GM12878 (cell line): Measurements from ENCODE around the gene RBM44. TPM values are rescaled to one million over a fixed set of nuclear protein-coding genes. Genes with fewer than 3 reads are reported as not detected.

Source experiments
- ATAC-seq: fragments of 200-7000 bp; cut with Tn5 transposase; 3 replicates; pipeline ENCODE4 v1.9.1; 2020; ENCODE audit warnings: mild to moderate bottlenecking, moderate library complexity
- BruUV-seq: library from RNA; stranded (reverse); fragments of 400-500 nt; replicated peaks from 2 replicates; lab custom pipeline; 2021; lab: Mats Ljungman, UMichigan
- CTCF ChIA-PET: fragments of 300-600 bp; sonication (Branson Sonifier 250); formaldehyde crosslinking; extraction: SDS; loops from one replicate; lab custom pipeline; 2021; ENCODE audit warnings: inconsistent platforms; lab: Yijun Ruan, JAX
- POLR2A ChIA-PET: fragments of 350-600 bp; formaldehyde crosslinking; extraction: SDS; loops from one replicate; lab custom pipeline; 2021; ENCODE audit warnings: inconsistent platforms; lab: Charles Lee
- RAD21 ChIA-PET: fragments of 300-600 bp; sonication (Branson Sonifier 250); formaldehyde crosslinking; loops from one replicate; lab custom pipeline; 2023; ENCODE audit warnings: antibody characterized with exemption; ENCODE audit not compliant: unreplicated experiment; lab: Charles Lee
- SMC1A ChIA-PET: fragments of 300-600 bp; sonication (Branson Sonifier 250); formaldehyde crosslinking; loops from one replicate; lab custom pipeline; 2023; ENCODE audit not compliant: unreplicated experiment, uncharacterized antibody; lab: Charles Lee
- DNase-seq: peaks from one replicate; pipeline ENCODE4 v3.0.0-alpha.2; 2011; ENCODE audit warnings: low read depth, low spot score
- FAIRE-seq: peaks from 3 replicates; lab custom pipeline; 2011; peaks lifted over from hg19 to GRCh38; lab: Jason Lieb, UNC
- H2AFZ ChIP-seq: 2 replicates; pipeline ENCODE4 v1.6.0; 2011; ENCODE audit warnings: low read depth, low read length, control low read depth; ENCODE audit not compliant: control insufficient read depth
- H3K27ac ChIP-seq: 2 replicates; pipeline ENCODE4 v1.5.1; 2011; ENCODE audit warnings: control low read depth; ENCODE audit not compliant: control insufficient read depth, insufficient read depth
- H3K27me3 ChIP-seq, 2 experiments: replicated peaks in 1 of 2; 2 replicates each; pipeline versions ENCODE4 v1.6.0 to v1.6.1; 2011; ENCODE audit warnings: low read length in 1 of 2; ENCODE audit not compliant: control insufficient read depth in 2 of 2, insufficient read depth in 2 of 2
- H3K36me3 ChIP-seq, 2 experiments: 2 replicates each; pipeline ENCODE4 v1.5.1; 2011; ENCODE audit warnings: low read length in 1 of 2; ENCODE audit not compliant: control insufficient read depth in 2 of 2, insufficient read depth in 2 of 2
- H3K4me1 ChIP-seq: 2 replicates; pipeline ENCODE4 v1.6.1; 2011; ENCODE audit warnings: mild to moderate bottlenecking, low read length, moderate library complexity, mixed read lengths; ENCODE audit not compliant: control insufficient read depth, insufficient read depth
- H3K4me2 ChIP-seq: 2 replicates; pipeline ENCODE4 v1.6.0; 2011; ENCODE audit warnings: control low read depth; ENCODE audit not compliant: control insufficient read depth, insufficient read depth
- H3K4me3 ChIP-seq: fragments of 200-600 bp; sonication (generic); 2 replicates; pipeline ENCODE4 v1.5.1; 2016
- H3K79me2 ChIP-seq: 2 replicates; pipeline ENCODE4 v1.6.0; 2011; ENCODE audit warnings: low read length; ENCODE audit not compliant: control insufficient read depth, insufficient read depth
- H3K9ac ChIP-seq: 2 replicates; pipeline ENCODE4 v1.8.0; 2011; ENCODE audit warnings: low read length, control low read depth, mixed read lengths; ENCODE audit not compliant: control insufficient read depth, insufficient read depth
- H3K9me3 ChIP-seq: replicated peaks from 3 replicates; pipeline ENCODE4 v1.5.1; 2011; ENCODE audit warnings: mild to moderate bottlenecking, low read length; ENCODE audit not compliant: control insufficient read depth, insufficient read depth
- H4K20me1 ChIP-seq: 2 replicates; pipeline ENCODE4 v1.6.0; 2011; ENCODE audit not compliant: control insufficient read depth, insufficient read depth
- CBFB ChIP-seq: IDR thresholded peaks from 2 replicates; pipeline ENCODE4 v1.6.1; 2016; ENCODE audit warnings: antibody characterized with exemption, low read depth
- FOS ChIP-seq: IDR thresholded peaks from 3 replicates; pipeline ENCODE4 v1.6.1; 2011; ENCODE audit warnings: borderline replicate concordance; ENCODE audit not compliant: insufficient read length; ENCODE audit errors: extremely low read depth
- LARP7 ChIP-seq: fragments of 450-650 bp; IDR thresholded peaks from 2 replicates; pipeline ENCODE4 v1.6.1; 2017; ENCODE audit warnings: mild to moderate bottlenecking
- SREBF1 ChIP-seq: IDR thresholded peaks from 2 replicates; pipeline ENCODE4 v1.6.1; 2012; ENCODE audit warnings: mild to moderate bottlenecking, low read length
- ZNF384 ChIP-seq: IDR thresholded peaks from 2 replicates; pipeline ENCODE4 v1.6.1; 2012; ENCODE audit warnings: low read depth, mild to moderate bottlenecking, low read length, improper control_type of control experiment, borderline replicate concordance
- WGBS: methylation state at CpG from one replicate; pipeline ENCODE4 v1.1.6; 2016; ENCODE audit warnings: low lambda C conversion rate; ENCODE audit not compliant: insufficient replicate concordance, insufficient coverage; ENCODE audit errors: missing lambda C conversion rate; 5-methylcytosine and 5-hydroxymethylcytosine counted together
- in situ Hi-C: fragments of 300-500 bp; cut with MboI; formaldehyde crosslinking; loops from 9 replicates; pipeline ENCODE4 v1.14.3; 2018; ENCODE audit warnings: mixed read lengths
- intact Hi-C: fragments of 100-400 bp; cut with micrococcal nuclease; formaldehyde crosslinking; loops from one replicate; pipeline ENCODE4 v1.14.2; 2022; ENCODE audit not compliant: unreplicated experiment
- polyA plus RNA-seq, 11 experiments: library from polyadenylated mRNA; depleted of rRNA in 4 of 11; unstranded in 6 of 11; stranded (reverse) in 5 of 11; fragments of >200 nt; fragmentation: Nextera tagmentation in 4 of 11; fragmentation: Illumina TruSeq in 1 of 11; extraction: Ambion mirVana in 4 of 11; extraction: Trizol in 1 of 11; gene quantifications; 1 replicate in 1 of 11; 2 replicates in 10 of 11; pipeline versions ENCODE4 v1.2.1 to v1.2.3, GENCODE V29; 2011 to 2016; ENCODE audit warnings: inconsistent platforms in 2 of 11, missing spikeins in 2 of 11, low read depth in 1 of 11
- total RNA-seq, 4 experiments: library from RNA; depleted of rRNA in 3 of 4; stranded (reverse); fragments of >200 nt in 3 of 4; fragmentation: Illumina TruSeq in 1 of 4; extraction: Trizol in 1 of 4; gene quantifications; 2 replicates each; pipeline versions ENCODE4 v1.2.1 to v1.2.3, GENCODE V29; 2013 to 2021
- TF ChIP-seq, protein P1 (sequence below): fragments of 450-650 bp; IDR thresholded peaks from 2 replicates; pipeline ENCODE4 v1.6.1; 2018; ENCODE audit warnings: mild to moderate bottlenecking, low read depth, moderate library complexity; ENCODE audit not compliant: partially characterized antibody

Gene RBM44
- total and polyA plus RNA-seq, 10 of the 15 experiments (the other 5 are each of a cell fraction or from before 2014, with no cell fraction given): 0.14 to 1.4 (median 0.62) TPM; not detected in 1

- TF ChIP-seq FOS: no peak
- TF ChIP-seq LARP7: no peak
- TF ChIP-seq, all 136 proteins: peak for 0
Measured at GRCh38 chr2:237884681-237885080, 86.1 kb downstream of the RBM44 start (continued).

GRCh38 chr2:237885111-237885930, 86.7 kb downstream of the RBM44 start:
- SMC1A ChIA-PET: no interaction called here
- no TSS peak for BruUV-seq

More at GRCh38 chr2:237885111-237885930, 86.7 kb downstream of the RBM44 start:
- intact Hi-C loops (no loop called here), in situ Hi-C loops (no loop called here)
- no peaks in the 10 kb centered on the region for H3K9me3 ChIP-seq
- DNase-seq: no peak
- H3K9ac ChIP-seq: no peak overlapping the region
- ChIA-PET POLR2A (no interaction called here), RAD21 (no interaction called here), CTCF (no interaction called here)
- no peaks in the 10 kb centered on the region for H3K79me2 ChIP-seq
- H3K4me3 ChIP-seq: no peak overlapping the region
- ATAC-seq: no peak
- no peak overlapping the region for H3K4me2 ChIP-seq
- no peaks in the 10 kb centered on the region for H3K36me3 ChIP-seq
- no peak overlapping the region for H2AFZ ChIP-seq
- H4K20me1 ChIP-seq: no peaks in the 10 kb centered on the region
- no peak overlapping the region for H3K27ac ChIP-seq
- no peak for FAIRE-seq
- 48% methylated on average over 27 of the region's 27 CpGs for WGBS
- H3K27me3 ChIP-seq: no peaks in the 10 kb centered on the region
- TF ChIP-seq SREBF1: no peak
- no peak for TF ChIP-seq ZNF384
- TF ChIP-seq, protein P1, sequence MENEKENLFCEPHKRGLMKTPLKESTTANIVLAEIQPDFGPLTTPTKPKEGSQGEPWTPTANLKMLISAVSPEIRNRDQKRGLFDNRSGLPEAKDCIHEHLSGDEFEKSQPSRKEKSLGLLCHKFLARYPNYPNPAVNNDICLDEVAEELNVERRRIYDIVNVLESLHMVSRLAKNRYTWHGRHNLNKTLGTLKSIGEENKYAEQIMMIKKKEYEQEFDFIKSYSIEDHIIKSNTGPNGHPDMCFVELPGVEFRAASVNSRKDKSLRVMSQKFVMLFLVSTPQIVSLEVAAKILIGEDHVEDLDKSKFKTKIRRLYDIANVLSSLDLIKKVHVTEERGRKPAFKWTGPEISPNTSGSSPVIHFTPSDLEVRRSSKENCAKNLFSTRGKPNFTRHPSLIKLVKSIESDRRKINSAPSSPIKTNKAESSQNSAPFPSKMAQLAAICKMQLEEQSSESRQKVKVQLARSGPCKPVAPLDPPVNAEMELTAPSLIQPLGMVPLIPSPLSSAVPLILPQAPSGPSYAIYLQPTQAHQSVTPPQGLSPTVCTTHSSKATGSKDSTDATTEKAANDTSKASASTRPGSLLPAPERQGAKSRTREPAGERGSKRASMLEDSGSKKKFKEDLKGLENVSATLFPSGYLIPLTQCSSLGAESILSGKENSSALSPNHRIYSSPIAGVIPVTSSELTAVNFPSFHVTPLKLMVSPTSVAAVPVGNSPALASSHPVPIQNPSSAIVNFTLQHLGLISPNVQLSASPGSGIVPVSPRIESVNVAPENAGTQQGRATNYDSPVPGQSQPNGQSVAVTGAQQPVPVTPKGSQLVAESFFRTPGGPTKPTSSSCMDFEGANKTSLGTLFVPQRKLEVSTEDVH: no peak
- no peak for TF ChIP-seq CBFB
- no peaks in the 10 kb centered on the region for H3K4me1 ChIP-seq
